Calu3 (cell line): ENCODE results near the gene BRSK2. TPM values are rescaled to one million over a fixed set of nuclear protein-coding genes. Genes with fewer than 3 reads are reported as not detected.

Experiments used
- BruUV-seq: library from RNA; stranded (reverse); fragments of 400-500 nt; replicated peaks from 2 replicates; lab custom pipeline; 2021; lab: Mats Ljungman, UMichigan
- CTCF ChIA-PET: fragments of 300-600 bp; sonication (Branson Sonifier 250); formaldehyde crosslinking; loops from one replicate; lab custom pipeline; 2022; ENCODE audit warnings: antibody characterized with exemption; lab: Charles Lee
- DNase-seq: peaks from one replicate; pipeline ENCODE4 v3.0.0; 2022
- H3K27ac Mint-ChIP-seq: one replicate; pipeline ENCODE4 v1.8.0; 2022; ENCODE audit warnings: mixed read lengths; ENCODE audit not compliant: unreplicated experiment
- H3K27me3 Mint-ChIP-seq: one replicate; pipeline ENCODE4 v1.8.0; 2022; ENCODE audit warnings: mixed read lengths; ENCODE audit not compliant: unreplicated experiment
- H3K36me3 Mint-ChIP-seq: one replicate; pipeline ENCODE4 v1.8.0; 2022; ENCODE audit warnings: mild to moderate bottlenecking, moderate library complexity, mixed read lengths; ENCODE audit not compliant: insufficient read depth, unreplicated experiment
- H3K4me1 Mint-ChIP-seq: one replicate; pipeline ENCODE4 v1.8.0; 2022; ENCODE audit warnings: mild to moderate bottlenecking, low read depth, mixed read lengths; ENCODE audit not compliant: unreplicated experiment
- H3K4me3 Mint-ChIP-seq: one replicate; pipeline ENCODE4 v1.8.0; 2022; ENCODE audit warnings: mild to moderate bottlenecking, low read depth, moderate library complexity, mixed read lengths; ENCODE audit not compliant: unreplicated experiment
- H3K9me3 Mint-ChIP-seq: one replicate; pipeline ENCODE4 v1.8.0; 2022; ENCODE audit warnings: low read depth, mixed read lengths; ENCODE audit not compliant: unreplicated experiment
- intact Hi-C: fragments of 100-400 bp; cut with micrococcal nuclease; formaldehyde crosslinking; loops from one replicate; pipeline ENCODE4 v1.10.0; 2022; ENCODE audit not compliant: unreplicated experiment
- total RNA-seq: library from RNA; stranded (reverse); gene quantifications from 2 replicates; pipeline ENCODE4 v1.2.3, GENCODE V29; 2022
- TF ChIP-seq, protein P1 (sequence below): fragments of 200-600 bp; IDR thresholded peaks from one replicate; pipeline ENCODE4 v1.8.0; 2022; ENCODE audit warnings: antibody characterized with exemption; ENCODE audit not compliant: unreplicated experiment

The BRSK2 gene
- total RNA-seq, 1 experiment from 2014 or later, result 2.6 TPM

GRCh38 chr11:1353383-1354124 is 36.2 kb upstream of the BRSK2 start:
- H3K4me3 Mint-ChIP-seq, result no peak overlapping the region
- no peak for DNase-seq
- BruUV-seq, result no TSS peak
- H3K4me1 Mint-ChIP-seq, result peaks cover 12% of the 10 kb centered on the region
- H3K9me3 Mint-ChIP-seq, result no peaks in the 10 kb centered on the region
- no peak overlapping the region for H3K27ac Mint-ChIP-seq
- TF ChIP-seq, protein P1, sequence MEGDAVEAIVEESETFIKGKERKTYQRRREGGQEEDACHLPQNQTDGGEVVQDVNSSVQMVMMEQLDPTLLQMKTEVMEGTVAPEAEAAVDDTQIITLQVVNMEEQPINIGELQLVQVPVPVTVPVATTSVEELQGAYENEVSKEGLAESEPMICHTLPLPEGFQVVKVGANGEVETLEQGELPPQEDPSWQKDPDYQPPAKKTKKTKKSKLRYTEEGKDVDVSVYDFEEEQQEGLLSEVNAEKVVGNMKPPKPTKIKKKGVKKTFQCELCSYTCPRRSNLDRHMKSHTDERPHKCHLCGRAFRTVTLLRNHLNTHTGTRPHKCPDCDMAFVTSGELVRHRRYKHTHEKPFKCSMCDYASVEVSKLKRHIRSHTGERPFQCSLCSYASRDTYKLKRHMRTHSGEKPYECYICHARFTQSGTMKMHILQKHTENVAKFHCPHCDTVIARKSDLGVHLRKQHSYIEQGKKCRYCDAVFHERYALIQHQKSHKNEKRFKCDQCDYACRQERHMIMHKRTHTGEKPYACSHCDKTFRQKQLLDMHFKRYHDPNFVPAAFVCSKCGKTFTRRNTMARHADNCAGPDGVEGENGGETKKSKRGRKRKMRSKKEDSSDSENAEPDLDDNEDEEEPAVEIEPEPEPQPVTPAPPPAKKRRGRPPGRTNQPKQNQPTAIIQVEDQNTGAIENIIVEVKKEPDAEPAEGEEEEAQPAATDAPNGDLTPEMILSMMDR, result no peak
- intact Hi-C loops, result no loop called here
- CTCF ChIA-PET, result no interaction called here
- H3K27me3 Mint-ChIP-seq, result peaks cover 81% of the 10 kb centered on the region
- H3K36me3 Mint-ChIP-seq, result peaks cover 5% of the 10 kb centered on the region

DNA sequence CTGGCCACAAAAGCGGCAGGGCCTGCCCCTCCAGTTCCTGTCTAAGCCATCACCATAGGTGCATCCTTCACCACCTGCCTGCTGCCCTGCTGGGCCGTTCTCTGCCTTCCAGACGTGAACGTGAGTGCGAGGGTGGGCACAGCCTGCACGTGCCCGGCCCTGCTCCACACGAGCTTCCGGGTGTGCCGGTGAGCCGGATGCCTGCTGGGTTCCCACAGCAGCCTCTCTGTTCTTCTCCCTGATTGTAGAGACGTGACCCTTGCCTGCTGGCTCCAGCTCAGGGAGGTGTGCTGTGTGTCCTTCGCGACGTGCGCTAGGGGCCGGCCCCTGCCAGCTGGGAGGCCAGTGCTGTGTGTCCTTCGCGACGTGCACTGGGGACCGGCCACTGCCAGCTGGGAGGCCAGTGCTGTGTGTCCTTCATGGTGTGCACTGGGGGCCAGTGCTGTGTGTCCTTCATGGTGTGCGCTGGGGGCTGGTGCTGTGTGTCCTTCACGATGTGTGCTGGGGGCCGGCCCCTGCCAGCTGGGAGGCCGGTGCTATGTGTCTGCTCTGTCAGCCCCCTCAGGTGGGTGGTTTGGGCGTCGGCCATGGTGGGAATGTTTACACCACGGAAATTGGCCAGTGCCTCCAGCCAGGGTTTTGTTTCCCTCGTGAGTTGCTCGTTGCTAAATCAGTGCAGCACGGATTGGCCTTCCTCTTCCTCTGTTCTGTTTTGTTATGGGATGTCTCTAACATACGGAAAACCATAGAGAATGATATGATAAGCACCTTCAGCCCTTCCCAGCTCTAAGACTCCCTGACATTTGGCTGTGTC is 35.4 kb upstream of the BRSK2 start:
- H3K4me1 Mint-ChIP-seq, result peaks cover 12% of the 10 kb centered on the region
- BruUV-seq, result no TSS peak
- TF ChIP-seq, protein P1, result no peak
- DNase-seq, result no peak
- intact Hi-C loops, result no loop called here
- H3K9me3 Mint-ChIP-seq, result no peaks in the 10 kb centered on the region
- no peak overlapping the region for H3K4me3 Mint-ChIP-seq
- H3K27ac Mint-ChIP-seq, result no peak overlapping the region
- H3K36me3 Mint-ChIP-seq, result peaks cover 5% of the 10 kb centered on the region
- peaks cover 73% of the 10 kb centered on the region for H3K27me3 Mint-ChIP-seq
- CTCF ChIA-PET, result no interaction called here

DNA sequence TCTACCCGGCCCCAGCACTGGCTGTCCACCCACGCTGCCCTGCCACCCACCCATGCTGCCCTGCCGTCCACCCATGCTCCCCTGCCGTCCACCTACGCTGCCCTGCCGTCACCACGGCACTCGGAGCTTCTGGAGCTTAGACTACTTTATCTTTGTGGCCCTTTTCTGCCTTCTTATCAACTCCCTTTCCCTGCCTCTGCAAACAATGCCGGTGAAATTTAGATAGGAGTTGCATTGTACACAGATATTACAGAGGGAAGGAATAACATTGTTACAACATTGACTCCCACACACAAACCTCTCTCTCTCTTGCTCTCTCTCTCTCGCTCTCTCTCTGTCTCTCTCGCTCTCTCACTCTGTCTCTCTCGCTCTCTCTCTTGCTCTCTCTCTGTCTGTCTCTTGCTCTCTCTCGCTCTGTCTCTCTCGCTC is 33.7 kb upstream of the BRSK2 start:
- Mint-ChIP-seq H3K27ac (no peak overlapping the region), H3K36me3 (peaks cover 5% of the 10 kb centered on the region), H3K4me1 (peaks cover 12% of the 10 kb centered on the region), H3K4me3 (no peak overlapping the region), H3K9me3 (no peaks in the 10 kb centered on the region), H3K27me3 (peaks cover 56% of the 10 kb centered on the region)
- intact Hi-C loops, result no loop called here
- TF ChIP-seq, protein P1, result no peak
- CTCF ChIA-PET, result no interaction called here
- no peak for DNase-seq
- no TSS peak for BruUV-seq

GRCh38 chr11:1356478-1356960 is 33.2 kb upstream of the BRSK2 start:
- CTCF ChIA-PET, result no interaction called here
- Mint-ChIP-seq H3K36me3 (peaks cover 2% of the 10 kb centered on the region), H3K27ac (no peak overlapping the region), H3K4me1 (peaks cover 12% of the 10 kb centered on the region), H3K9me3 (no peaks in the 10 kb centered on the region), H3K27me3 (peaks cover 51% of the 10 kb centered on the region), H3K4me3 (no peak overlapping the region)
- intact Hi-C loops, result no loop called here
- TF ChIP-seq, protein P1, result no peak
- no peak for DNase-seq
- BruUV-seq, result no TSS peak
